Motor neuron (in vitro differentiated cells): Measurements from ENCODE around the gene CHI3L1. TPM values are rescaled to one million over a fixed set of nuclear protein-coding genes. Genes with fewer than 3 reads are reported as not detected.

Experiments
- ATAC-seq, 8 experiments: fragments of 200-7000 bp; cut with Tn5 transposase; replicated peaks in 6 of 8; 2 replicates each; pipeline ENCODE4 v1.8.0; 2021; ENCODE audit warnings: mild to moderate bottlenecking in 8 of 8, moderate library complexity in 8 of 8
- H3K27ac ChIP-seq, 2 donors: fragments of 250-450 bp; sonication (Bioruptor Pico); 2 replicates each; pipeline ENCODE4 v1.9.0; 2021; ENCODE audit warnings: antibody characterized with exemption in 2 of 2, mild to moderate bottlenecking in 2 of 2, moderate library complexity in 1 of 2
- H3K4me1 ChIP-seq, 2 donors: fragments of 250-450 bp; sonication (Bioruptor Pico); replicated peaks in 1 of 2; 2 replicates each; pipeline ENCODE4 v1.6.1; 2021; ENCODE audit warnings: antibody characterized with exemption in 2 of 2, mild to moderate bottlenecking in 2 of 2, moderate library complexity in 1 of 2
- H3K4me3 ChIP-seq, 5 donors: fragments of 250-450 bp; sonication (Bioruptor Pico); 2 replicates each; pipeline ENCODE4 v1.9.0; 2021; ENCODE audit warnings: antibody characterized with exemption in 5 of 5, mild to moderate bottlenecking in 5 of 5, moderate library complexity in 4 of 5
- WGBS, 10 experiments: fragments of 450-650 bp; shearing (Covaris generic); methylation state at CpG; one replicate each; pipeline ENCODE4 v1.0.0; 2022; 5-methylcytosine and 5-hydroxymethylcytosine counted together
- in situ Hi-C, 9 experiments: fragments of 400-800 bp; cut with MboI; loops; one replicate each; pipeline ENCODE4 v1.15.0; 2021; ENCODE audit warnings: low sequenced_read_pairs in 9 of 9, low pct_unique_long_range_greater_than_20kb in 2 of 9; ENCODE audit not compliant: unreplicated experiment in 9 of 9
- total RNA-seq, 8 experiments: library from RNA; unstranded; fragments of 300-600 nt; gene quantifications; 2 replicates each; pipeline versions ENCODE4 v1.2.3 to v1.2.4, GENCODE V29; 2022

Gene CHI3L1
- total RNA-seq, 8 experiments from 2014 or later: 0.32 to 16.6 (median 1.4) TPM; not detected in 3

- peak in 2 of 8 experiments; percentile 44 to 72 for ATAC-seq
- H3K4me3 ChIP-seq: no peak overlapping the region
- peaks cover 2 to 3% of the 10 kb centered on the region in 2 donors for H3K4me1 ChIP-seq
- WGBS, 10 experiments: 46 to 100% (median 80%) methylated on average over 1 to 12 of the region's 15 CpGs; no CpG with 5 or more reads in 1 of the 10 experiments
- in situ Hi-C loops: loop anchor here in 4 of 9 experiments (25.0 kb wide), 2 partner anchors 90 to 165 kb away; partner anchors contain the start of gene PPFIA4 (in 4 of the 4)
- no peak overlapping the region for H3K27ac ChIP-seq
Measured at GRCh38 chr1:203202431-203203245, 16.1 kb upstream of the CHI3L1 start.

GRCh38 chr1:203201516-203202205, 15.2 kb upstream of the CHI3L1 start:
- H3K27ac ChIP-seq: no peak overlapping the region
- 58 to 92% (median 72%) methylated on average over 2 to 10 of the region's 10 CpGs; no CpG with 5 or more reads in 2 of the 10 experiments for WGBS, 10 experiments
- ATAC-seq: no peak
- no peak overlapping the region for H3K4me3 ChIP-seq
- in situ Hi-C loops: loop anchor here in 4 of 9 experiments (25.0 kb wide), 2 partner anchors 89 to 164 kb away; partner anchors contain the start of gene PPFIA4 (in 4 of the 4)
- H3K4me1 ChIP-seq: peaks cover 2 to 3% of the 10 kb centered on the region in 2 donors

DNA sequence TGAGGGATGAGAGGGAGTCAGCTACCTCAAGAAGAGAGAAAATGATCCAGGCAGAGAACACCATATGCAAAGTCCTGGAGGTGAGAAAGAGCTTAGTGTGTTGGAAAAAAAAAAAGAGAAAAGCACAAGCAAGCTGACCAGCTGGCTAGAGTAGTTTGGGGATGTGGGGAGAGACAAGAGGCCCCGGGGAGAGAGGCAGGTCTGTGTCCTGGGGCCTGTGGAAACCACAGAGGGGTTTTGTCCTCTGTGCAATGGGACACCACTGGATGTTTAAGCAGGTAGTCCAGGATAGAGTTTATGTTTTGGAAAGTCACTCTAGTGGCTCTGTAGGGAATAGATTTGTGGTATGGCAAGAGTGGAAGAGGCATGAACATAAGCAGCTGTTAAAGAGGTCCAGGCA, 14.4 kb upstream of the CHI3L1 start:
- in situ Hi-C loops: loop anchor here in 4 of 9 experiments (25.0 kb wide), 2 partner anchors 89 to 164 kb away; partner anchors contain the start of gene PPFIA4 (in 4 of the 4)
- Histone ChIP-seq H3K27ac (no peak overlapping the region), H3K4me1 (peaks cover 2 to 3% of the 10 kb centered on the region in 2 donors), H3K4me3 (no peak overlapping the region)
- 44 to 80% (median 63%) methylated on average over 1 of the region's 1 CpG; no CpG with 5 or more reads in 6 of the 10 experiments for WGBS, 10 experiments
- ATAC-seq: no peak

GRCh38 chr1:203199816-203200571, 13.5 kb upstream of the CHI3L1 start:
- 23 to 83% (median 71%) methylated on average over 3 to 8 of the region's 8 CpGs; no CpG with 5 or more reads in 3 of the 10 experiments for WGBS, 10 experiments
- ATAC-seq: no peak
- peaks cover 2 to 3% of the 10 kb centered on the region in 2 donors for H3K4me1 ChIP-seq
- in situ Hi-C loops: loop anchor here in 4 of 9 experiments (25.0 kb wide), 2 partner anchors 88 to 163 kb away; partner anchors contain the start of gene PPFIA4 (in 4 of the 4)
- no peak overlapping the region for H3K4me3 ChIP-seq
- H3K27ac ChIP-seq: no peak overlapping the region

GRCh38 chr1:203199481-203199815, 12.9 kb upstream of the CHI3L1 start:
- WGBS, 10 experiments: 40 to 88% (median 70%) methylated on average over 1 to 6 of the region's 6 CpGs; no CpG with 5 or more reads in 3 of the 10 experiments
- in situ Hi-C loops: no loop called here
- Histone ChIP-seq H3K4me1 (peaks cover 2 to 3% of the 10 kb centered on the region in 2 donors), H3K4me3 (no peak overlapping the region), H3K27ac (no peak overlapping the region)
- ATAC-seq: no peak

DNA sequence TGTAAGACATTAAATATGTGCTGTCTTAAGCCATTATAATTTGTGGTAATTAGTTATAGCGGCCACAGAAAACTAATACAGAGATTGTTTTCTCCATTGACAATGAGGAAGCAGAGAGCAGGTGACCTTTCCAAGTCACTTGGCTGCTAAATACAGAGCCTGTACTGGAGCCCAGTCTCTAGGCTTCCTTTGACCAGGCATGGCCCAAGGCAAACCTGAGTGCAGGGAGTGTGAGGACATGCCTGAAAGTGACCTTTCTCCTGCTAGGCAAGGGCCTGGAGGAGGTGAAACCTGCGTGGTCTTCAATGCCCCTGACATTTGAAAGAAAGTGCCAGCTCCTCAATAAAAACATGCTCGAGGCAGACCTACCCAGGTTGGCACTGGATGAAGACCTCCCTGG, 12.5 kb upstream of the CHI3L1 start:
- ATAC-seq: no peak
- Histone ChIP-seq H3K4me3 (no peak overlapping the region), H3K27ac (no peak overlapping the region), H3K4me1 (peaks cover 2 to 3% of the 10 kb centered on the region in 2 donors)
- in situ Hi-C loops: no loop called here
- WGBS, 10 experiments: 0 to 100% (median 82%) methylated on average over 1 to 3 of the region's 3 CpGs

DNA sequence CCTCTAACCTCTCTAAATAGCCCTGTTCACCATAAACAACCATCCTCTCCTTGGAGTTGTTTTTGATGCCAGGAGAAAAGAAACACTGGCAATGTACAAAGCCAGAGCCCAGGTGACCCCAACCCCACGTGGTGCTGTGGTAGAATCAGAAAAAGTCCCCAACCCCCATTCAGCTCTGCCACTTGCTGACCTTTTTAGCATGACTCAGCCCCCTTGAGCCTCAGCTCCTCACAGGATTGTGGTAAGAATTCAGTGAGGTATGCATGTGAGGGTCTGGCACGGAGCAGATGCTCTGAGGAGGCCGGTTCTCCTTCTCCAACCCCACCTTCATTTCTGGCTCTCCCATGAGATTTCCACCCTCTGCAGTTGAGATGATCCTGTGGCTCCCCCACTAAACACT, 11.1 kb upstream of the CHI3L1 start:
- WGBS, 10 experiments: 17 to 100% (median 36%) methylated on average over 1 to 3 of the region's 3 CpGs; no CpG with 5 or more reads in 3 of the 10 experiments
- ATAC-seq: peak in 6 of 8 experiments; percentile 31 to 83 (median 76)
- H3K4me1 ChIP-seq: peaks cover 3 to 7% of the 10 kb centered on the region in 2 donors
- in situ Hi-C loops: no loop called here
- H3K4me3 ChIP-seq: no peak overlapping the region
- no peak overlapping the region for H3K27ac ChIP-seq

- ATAC-seq: peak in 1 of 8 experiments; percentile 37
- WGBS, 10 experiments: 86 to 100% (median 100%) methylated on average over 1 to 2 of the region's 3 CpGs; no CpG with 5 or more reads in 5 of the 10 experiments
- in situ Hi-C loops: no loop called here
- Histone ChIP-seq H3K27ac (no peak overlapping the region), H3K4me1 (peaks cover 3 to 10% of the 10 kb centered on the region in 2 donors), H3K4me3 (no peak overlapping the region)
Measured at GRCh38 chr1:203196371-203196770, 9.9 kb upstream of the CHI3L1 start.

DNA sequence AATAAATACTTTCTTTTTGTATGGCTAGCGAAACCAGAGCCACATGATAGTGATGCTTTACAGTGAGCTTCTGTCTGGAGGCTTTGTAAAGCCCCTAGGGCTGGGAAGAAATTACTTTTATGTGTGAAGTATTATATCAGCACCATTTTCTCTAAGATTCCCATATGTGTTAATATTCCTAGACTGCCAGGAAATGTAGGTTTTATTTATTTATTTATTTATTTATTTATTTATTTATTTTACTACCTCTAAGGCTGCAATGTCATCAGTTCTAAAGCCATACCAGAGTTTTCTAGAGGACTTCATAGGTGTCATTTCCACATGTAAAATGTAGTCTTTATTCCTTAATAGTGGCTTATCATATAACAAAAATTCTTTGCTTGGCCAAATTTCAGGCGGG, 4.4 kb upstream of the CHI3L1 start:
- WGBS, 10 experiments: 52 to 100% (median 94%) methylated on average over 1 to 2 of the region's 2 CpGs
- no peak overlapping the region for H3K27ac ChIP-seq
- peaks cover 11 to 20% of the 10 kb centered on the region in 2 donors for H3K4me1 ChIP-seq
- H3K4me3 ChIP-seq: no peak overlapping the region
- no peak for ATAC-seq
- in situ Hi-C loops: no loop called here

GRCh38 chr1:203189951-203190352, 3.4 kb upstream of the CHI3L1 start:
- WGBS, 10 experiments: 43 to 100% (median 77%) methylated on average over 1 to 7 of the region's 7 CpGs; no CpG with 5 or more reads in 1 of the 10 experiments
- Histone ChIP-seq H3K27ac (no peak overlapping the region), H3K4me3 (no peak overlapping the region), H3K4me1 (peaks cover 11 to 20% of the 10 kb centered on the region in 2 donors)
- ATAC-seq: no peak
- in situ Hi-C loops: no loop called here

GRCh38 chr1:203188686-203189232, 2.3 kb upstream of the CHI3L1 start:
- Histone ChIP-seq H3K27ac (no peak overlapping the region), H3K4me3 (no peak overlapping the region), H3K4me1 (peaks cover 11 to 20% of the 10 kb centered on the region in 2 donors)
- ATAC-seq: no peak
- 67 to 100% (median 92%) methylated on average over 1 to 4 of the region's 4 CpGs; no CpG with 5 or more reads in 1 of the 10 experiments for WGBS, 10 experiments
- in situ Hi-C loops: no loop called here

- ATAC-seq: no peak
- H3K4me3 ChIP-seq: no peak overlapping the region
- 29 to 100% (median 83%) methylated on average over 1 to 3 of the region's 3 CpGs; no CpG with 5 or more reads in 3 of the 10 experiments for WGBS, 10 experiments
- H3K4me1 ChIP-seq: peaks cover 11 to 16% of the 10 kb centered on the region in 2 donors
- in situ Hi-C loops: no loop called here
- no peak overlapping the region for H3K27ac ChIP-seq
Measured at GRCh38 chr1:203187689-203188264, 1.3 kb upstream of the CHI3L1 start.
